Lung (tissue), 12 donors: Measurements from ENCODE around the gene ADORA1. TPM values are rescaled to one million over a fixed set of nuclear protein-coding genes. Genes with fewer than 3 reads are reported as not detected.

Experiments used
- ATAC-seq: fragments of 200-7000 bp; cut with Tn5 transposase; one replicate; pipeline ENCODE4 v1.9.1; 2020; ENCODE audit warnings: moderate number of reproducible peaks; ENCODE audit not compliant: insufficient read depth, low FRiP score
- DNase-seq, 3 donors: peaks; one replicate each; pipeline ENCODE4 v3.0.0-alpha.2; 2013 to 2017
- H3K27ac ChIP-seq, 2 donors: one replicate each; pipeline ENCODE4 v1.5.1; 2013; ENCODE audit warnings: mild to moderate bottlenecking in 2 of 2, moderate library complexity in 2 of 2, control low read depth in 1 of 2, inconsistent platforms in 1 of 2, low read depth in 1 of 2, low read length in 1 of 2
- H3K27me3 ChIP-seq, 3 donors: one replicate each; pipeline ENCODE4 v1.5.1; 2013; ENCODE audit warnings: low read length in 2 of 3; ENCODE audit not compliant: control insufficient read depth in 3 of 3, insufficient read depth in 3 of 3
- H3K36me3 ChIP-seq, 4 donors: one replicate each; pipeline ENCODE4 v1.5.1; 2013; ENCODE audit warnings: low read length in 4 of 4, mild to moderate bottlenecking in 1 of 4, moderate library complexity in 1 of 4; ENCODE audit not compliant: control insufficient read depth in 4 of 4, insufficient read depth in 4 of 4
- H3K4me1 ChIP-seq, 5 donors: one replicate each; pipeline ENCODE4 v1.5.1; 2013; ENCODE audit warnings: low read length in 5 of 5, mild to moderate bottlenecking in 2 of 5, moderate library complexity in 1 of 5; ENCODE audit not compliant: control insufficient read depth in 5 of 5, insufficient read depth in 5 of 5
- H3K4me3 ChIP-seq: one replicate; pipeline ENCODE4 v1.5.1; 2013; ENCODE audit warnings: mild to moderate bottlenecking, control low read depth, moderate library complexity
- H3K9ac ChIP-seq, 2 donors: one replicate each; pipeline ENCODE4 v1.5.1; 2013; ENCODE audit warnings: low read length in 2 of 2, control low read depth in 1 of 2; ENCODE audit not compliant: insufficient read depth in 1 of 2
- H3K9me3 ChIP-seq, 4 donors: one replicate each; pipeline ENCODE4 v1.5.1; 2013; ENCODE audit warnings: low read length in 3 of 4, mild to moderate bottlenecking in 1 of 4, moderate library complexity in 1 of 4; ENCODE audit not compliant: control insufficient read depth in 4 of 4, insufficient read depth in 3 of 4
- WGBS, 2 donors: extraction: QIAGEN DNeasy Blood & Tissue Kit; methylation state at CpG; one replicate each; pipeline ENCODE4 v1.1.7; 2013; 5-methylcytosine and 5-hydroxymethylcytosine counted together
- polyA plus RNA-seq, 2 donors: library from polyadenylated mRNA; stranded (reverse); fragments of 200-250 nt; gene quantifications; one replicate each; pipeline ENCODE4 v1.2.1, GENCODE V29; 2013
- total RNA-seq, 2 donors: library from RNA; depleted of rRNA in 1 of 2; stranded (reverse); fragments of >200 nt in 1 of 2; gene quantifications; one replicate each; pipeline ENCODE4 v1.2.1, GENCODE V29; 2014 to 2021
- TF ChIP-seq, protein P1 (sequence below): IDR thresholded peaks from 2 replicates; pipeline ENCODE4 v1.5.1; 2012; ENCODE audit warnings: mild to moderate bottlenecking; ENCODE audit errors: control extremely low read depth, extremely low read depth
- donor health status: control.
- donor health status: control.
- donor health status: Bipolar disorder and iron deficiency.
- donor health status: healthy.
- donor health status: DM: yes; HTN: yes; CAD: no.

The ADORA1 gene
- total and polyA plus RNA-seq, 4 donors: 0.57 to 2.3 (median 0.79) TPM

- Histone ChIP-seq H3K9ac (no peak overlapping the region), H3K27ac (peak overlapping the region in 1 of 2 donors; percentile 46), H3K9me3 (no peaks in the 10 kb centered on the region), H3K27me3 (peaks cover 0 to 7% (median 5%) of the 10 kb centered on the region in 3 donors), H3K36me3 (no peaks in the 10 kb centered on the region), H3K4me3 (no peak overlapping the region), H3K4me1 (peaks cover 0 to 38% (median 2%) of the 10 kb centered on the region in 5 donors)
- WGBS, 2 donors: 26 to 31% methylated on average over 7 of the region's 7 CpGs
- ATAC-seq: no peak
- no peak for DNase-seq
- TF ChIP-seq, protein P1, sequence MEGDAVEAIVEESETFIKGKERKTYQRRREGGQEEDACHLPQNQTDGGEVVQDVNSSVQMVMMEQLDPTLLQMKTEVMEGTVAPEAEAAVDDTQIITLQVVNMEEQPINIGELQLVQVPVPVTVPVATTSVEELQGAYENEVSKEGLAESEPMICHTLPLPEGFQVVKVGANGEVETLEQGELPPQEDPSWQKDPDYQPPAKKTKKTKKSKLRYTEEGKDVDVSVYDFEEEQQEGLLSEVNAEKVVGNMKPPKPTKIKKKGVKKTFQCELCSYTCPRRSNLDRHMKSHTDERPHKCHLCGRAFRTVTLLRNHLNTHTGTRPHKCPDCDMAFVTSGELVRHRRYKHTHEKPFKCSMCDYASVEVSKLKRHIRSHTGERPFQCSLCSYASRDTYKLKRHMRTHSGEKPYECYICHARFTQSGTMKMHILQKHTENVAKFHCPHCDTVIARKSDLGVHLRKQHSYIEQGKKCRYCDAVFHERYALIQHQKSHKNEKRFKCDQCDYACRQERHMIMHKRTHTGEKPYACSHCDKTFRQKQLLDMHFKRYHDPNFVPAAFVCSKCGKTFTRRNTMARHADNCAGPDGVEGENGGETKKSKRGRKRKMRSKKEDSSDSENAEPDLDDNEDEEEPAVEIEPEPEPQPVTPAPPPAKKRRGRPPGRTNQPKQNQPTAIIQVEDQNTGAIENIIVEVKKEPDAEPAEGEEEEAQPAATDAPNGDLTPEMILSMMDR: no peak
Observed at GRCh38 chr1:203128431-203128715, 847 bp downstream of the ADORA1 start.

GRCh38 chr1:203128716-203129500 is 1.4 kb downstream of the ADORA1 start:
- peaks cover 0 to 7% (median 5%) of the 10 kb centered on the region in 3 donors for H3K27me3 ChIP-seq
- peak overlapping the region in 1 of 2 donors; percentile 61 for H3K27ac ChIP-seq
- DNase-seq (no peak), ATAC-seq (no peak)
- no peak overlapping the region for H3K9ac ChIP-seq
- 90 to 94% methylated on average over 29 of the region's 29 CpGs for WGBS, 2 donors
- no peak overlapping the region for H3K4me3 ChIP-seq
- H3K36me3 ChIP-seq: no peaks in the 10 kb centered on the region
- H3K4me1 ChIP-seq: peaks cover 0 to 38% (median 2%) of the 10 kb centered on the region in 5 donors
- TF ChIP-seq, protein P1: no peak
- no peaks in the 10 kb centered on the region for H3K9me3 ChIP-seq

DNA sequence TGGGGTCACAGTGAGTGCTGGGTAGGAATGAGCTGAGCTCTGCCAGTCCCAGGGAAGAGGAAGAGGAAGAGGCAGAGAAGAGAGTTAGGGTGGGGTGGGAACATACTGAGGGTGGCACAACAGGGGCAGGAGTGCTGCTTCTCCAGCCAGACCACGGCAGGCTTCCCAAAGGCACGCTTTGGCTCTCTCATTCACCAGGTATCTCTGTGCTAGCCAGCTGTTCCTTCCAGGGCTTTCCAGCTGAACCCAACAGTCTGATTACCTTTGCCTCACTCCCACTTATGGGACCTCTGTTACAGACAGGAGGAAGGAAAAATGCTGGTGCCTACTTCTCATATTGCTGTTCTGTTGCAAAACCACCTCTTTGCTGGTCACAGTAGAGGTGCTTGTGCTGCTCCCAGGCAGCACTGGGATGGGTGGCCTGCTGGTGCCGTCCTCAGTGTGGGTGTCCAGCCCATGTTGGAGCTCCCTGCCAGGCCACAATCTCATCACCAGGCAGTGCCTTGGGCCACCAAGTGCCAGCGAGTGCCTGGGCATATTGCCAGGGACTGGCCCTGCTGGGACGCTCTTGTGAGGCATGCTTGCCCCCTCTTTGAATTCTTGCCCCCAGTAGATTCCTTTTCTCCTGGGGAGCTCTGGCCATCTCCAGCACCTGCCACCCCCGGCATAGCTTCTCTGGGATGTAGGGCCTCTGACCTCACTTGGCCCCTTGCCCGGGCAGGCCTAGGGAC is 2.1 kb downstream of the ADORA1 start:
- ATAC-seq (no peak), DNase-seq (peak in 2 of 3 donors; percentile 24 to 32)
- Histone ChIP-seq H3K9me3 (no peaks in the 10 kb centered on the region), H3K4me3 (no peak overlapping the region), H3K27me3 (peaks cover 0 to 7% (median 5%) of the 10 kb centered on the region in 3 donors), H3K27ac (peak overlapping the region in 1 of 2 donors; percentile 61), H3K36me3 (no peaks in the 10 kb centered on the region), H3K4me1 (peaks cover 0 to 38% (median 2%) of the 10 kb centered on the region in 5 donors), H3K9ac (no peak overlapping the region)
- TF ChIP-seq, protein P1: no peak
- 45 to 56% methylated on average over 7 of the region's 7 CpGs for WGBS, 2 donors
